ENCODE measurements around the gene NRXN3. TPM values are rescaled to one million over a fixed set of nuclear protein-coding genes. Genes with fewer than 3 reads are reported as not detected.

The NRXN3 gene
- polyA plus RNA-seq, 1 donor from 2014 or later: 110 TPM

- H2AFZ ChIP-seq (ENCODE audit: low read depth, low read length): no peak overlapping the region
- H3K9me3 ChIP-seq (ENCODE audit: low read length): no peaks in the 10 kb centered on the region
- H3K27ac ChIP-seq (ENCODE audit: low read length): peak overlapping the region; percentile 67
- H3K36me3 ChIP-seq (ENCODE audit: insufficient read depth, low read length): no peaks in the 10 kb centered on the region
- no peaks in the 10 kb centered on the region for H3K27me3 ChIP-seq (ENCODE audit: insufficient read depth, low read depth, low read length)
- H4K20me1 ChIP-seq (ENCODE audit: insufficient read depth): no peaks in the 10 kb centered on the region
- H3K4me3 ChIP-seq (ENCODE audit: low read length): peak overlapping the region; percentile 50
- H3K4me2 ChIP-seq (ENCODE audit: low read length): peak overlapping the region; percentile 62
- peaks cover 10% of the 10 kb centered on the region for H3F3A ChIP-seq (ENCODE audit: insufficient read depth, low read length, poor library complexity, severe bottlenecking)
- TF ChIP-seq POLR2AphosphoS5 (IDR thresholded peaks at IDR 0.05) (peak; percentile 57), EZH2 (IDR thresholded peaks at IDR 0.05; ENCODE audit: borderline replicate concordance, insufficient read depth, low read length, poor library complexity, severe bottlenecking) (no peak), MXI1 (conservative IDR thresholded peaks at IDR 0.05; ENCODE audit: poor library complexity, severe bottlenecking) (peak; percentile 46), RAD21 (conservative IDR thresholded peaks at IDR 0.05) (peak; percentile 24), EP300 (conservative IDR thresholded peaks at IDR 0.05; ENCODE audit: poor library complexity, severe bottlenecking) (peak; percentile 51), TAF1 (IDR thresholded peaks at IDR 0.05; ENCODE audit: low read depth) (no peak), SMC3 (conservative IDR thresholded peaks at IDR 0.05; ENCODE audit: poor library complexity) (peak; percentile 33)
- TF ChIP-seq, protein P1, sequence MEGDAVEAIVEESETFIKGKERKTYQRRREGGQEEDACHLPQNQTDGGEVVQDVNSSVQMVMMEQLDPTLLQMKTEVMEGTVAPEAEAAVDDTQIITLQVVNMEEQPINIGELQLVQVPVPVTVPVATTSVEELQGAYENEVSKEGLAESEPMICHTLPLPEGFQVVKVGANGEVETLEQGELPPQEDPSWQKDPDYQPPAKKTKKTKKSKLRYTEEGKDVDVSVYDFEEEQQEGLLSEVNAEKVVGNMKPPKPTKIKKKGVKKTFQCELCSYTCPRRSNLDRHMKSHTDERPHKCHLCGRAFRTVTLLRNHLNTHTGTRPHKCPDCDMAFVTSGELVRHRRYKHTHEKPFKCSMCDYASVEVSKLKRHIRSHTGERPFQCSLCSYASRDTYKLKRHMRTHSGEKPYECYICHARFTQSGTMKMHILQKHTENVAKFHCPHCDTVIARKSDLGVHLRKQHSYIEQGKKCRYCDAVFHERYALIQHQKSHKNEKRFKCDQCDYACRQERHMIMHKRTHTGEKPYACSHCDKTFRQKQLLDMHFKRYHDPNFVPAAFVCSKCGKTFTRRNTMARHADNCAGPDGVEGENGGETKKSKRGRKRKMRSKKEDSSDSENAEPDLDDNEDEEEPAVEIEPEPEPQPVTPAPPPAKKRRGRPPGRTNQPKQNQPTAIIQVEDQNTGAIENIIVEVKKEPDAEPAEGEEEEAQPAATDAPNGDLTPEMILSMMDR (IDR thresholded peaks at IDR 0.05; ENCODE audit: poor library complexity, severe bottlenecking): no peak
- TF ChIP-seq, protein P2, sequence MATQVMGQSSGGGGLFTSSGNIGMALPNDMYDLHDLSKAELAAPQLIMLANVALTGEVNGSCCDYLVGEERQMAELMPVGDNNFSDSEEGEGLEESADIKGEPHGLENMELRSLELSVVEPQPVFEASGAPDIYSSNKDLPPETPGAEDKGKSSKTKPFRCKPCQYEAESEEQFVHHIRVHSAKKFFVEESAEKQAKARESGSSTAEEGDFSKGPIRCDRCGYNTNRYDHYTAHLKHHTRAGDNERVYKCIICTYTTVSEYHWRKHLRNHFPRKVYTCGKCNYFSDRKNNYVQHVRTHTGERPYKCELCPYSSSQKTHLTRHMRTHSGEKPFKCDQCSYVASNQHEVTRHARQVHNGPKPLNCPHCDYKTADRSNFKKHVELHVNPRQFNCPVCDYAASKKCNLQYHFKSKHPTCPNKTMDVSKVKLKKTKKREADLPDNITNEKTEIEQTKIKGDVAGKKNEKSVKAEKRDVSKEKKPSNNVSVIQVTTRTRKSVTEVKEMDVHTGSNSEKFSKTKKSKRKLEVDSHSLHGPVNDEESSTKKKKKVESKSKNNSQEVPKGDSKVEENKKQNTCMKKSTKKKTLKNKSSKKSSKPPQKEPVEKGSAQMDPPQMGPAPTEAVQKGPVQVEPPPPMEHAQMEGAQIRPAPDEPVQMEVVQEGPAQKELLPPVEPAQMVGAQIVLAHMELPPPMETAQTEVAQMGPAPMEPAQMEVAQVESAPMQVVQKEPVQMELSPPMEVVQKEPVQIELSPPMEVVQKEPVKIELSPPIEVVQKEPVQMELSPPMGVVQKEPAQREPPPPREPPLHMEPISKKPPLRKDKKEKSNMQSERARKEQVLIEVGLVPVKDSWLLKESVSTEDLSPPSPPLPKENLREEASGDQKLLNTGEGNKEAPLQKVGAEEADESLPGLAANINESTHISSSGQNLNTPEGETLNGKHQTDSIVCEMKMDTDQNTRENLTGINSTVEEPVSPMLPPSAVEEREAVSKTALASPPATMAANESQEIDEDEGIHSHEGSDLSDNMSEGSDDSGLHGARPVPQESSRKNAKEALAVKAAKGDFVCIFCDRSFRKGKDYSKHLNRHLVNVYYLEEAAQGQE (IDR thresholded peaks at IDR 0.05; ENCODE audit: borderline replicate concordance): peak; percentile 71
- peaks cover 75% of the 10 kb centered on the region for H3K79me2 ChIP-seq (replicated peaks; ENCODE audit: insufficient read depth, low read length)
- H3K9me2 ChIP-seq (ENCODE audit: insufficient read depth, low read length): no peaks in the 10 kb centered on the region
- peak overlapping the region; percentile 22 for H3K9ac ChIP-seq (ENCODE audit: low read length)
Observed at GRCh38 chr14:79293482-79294177, 1123.5 kb downstream of the NRXN3 start.

DNA sequence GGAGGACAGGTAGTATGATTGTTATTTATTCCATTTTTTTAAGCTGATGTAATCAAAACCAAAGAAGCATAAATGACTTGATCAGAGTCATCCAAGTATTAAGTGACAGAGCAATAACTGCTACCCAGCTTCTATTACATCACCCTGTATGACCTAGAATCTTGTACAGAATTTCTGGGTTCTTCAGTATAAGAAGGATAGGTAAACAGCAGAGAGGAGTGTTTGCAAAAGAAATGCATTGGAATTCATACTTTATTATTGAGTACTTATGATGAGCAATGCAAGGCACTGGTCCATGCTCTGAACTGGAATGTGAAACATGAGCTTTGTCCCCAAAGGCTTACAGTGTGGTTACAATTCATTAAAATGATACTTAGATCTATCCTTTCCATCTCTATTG lies 1124.3 kb downstream of the NRXN3 start:
- Histone ChIP-seq H3K36me3 (ENCODE audit: insufficient read depth, low read length) (no peaks in the 10 kb centered on the region), H3K9me2 (ENCODE audit: insufficient read depth, low read length) (no peaks in the 10 kb centered on the region), H4K20me1 (ENCODE audit: insufficient read depth) (no peaks in the 10 kb centered on the region), H3K4me2 (ENCODE audit: low read length) (peak overlapping the region; percentile 62), H3K27ac (ENCODE audit: low read length) (peak overlapping the region; percentile 67), H2AFZ (ENCODE audit: low read depth, low read length) (no peak overlapping the region), H3K79me2 (replicated peaks; ENCODE audit: insufficient read depth, low read length) (peaks cover 72% of the 10 kb centered on the region), H3K9ac (ENCODE audit: low read length) (peak overlapping the region; percentile 22), H3K27me3 (ENCODE audit: insufficient read depth, low read depth, low read length) (no peaks in the 10 kb centered on the region), H3K9me3 (ENCODE audit: low read length) (no peaks in the 10 kb centered on the region), H3F3A (ENCODE audit: insufficient read depth, low read length, poor library complexity, severe bottlenecking) (peaks cover 10% of the 10 kb centered on the region), H3K4me3 (ENCODE audit: low read length) (peak overlapping the region; percentile 50)
- TF ChIP-seq MXI1 (conservative IDR thresholded peaks at IDR 0.05; ENCODE audit: poor library complexity, severe bottlenecking): no peak
- no peak for TF ChIP-seq POLR2AphosphoS5 (IDR thresholded peaks at IDR 0.05)
- no peak for TF ChIP-seq EZH2 (IDR thresholded peaks at IDR 0.05; ENCODE audit: borderline replicate concordance, insufficient read depth, low read length, poor library complexity, severe bottlenecking)
- no peak for TF ChIP-seq SMC3 (conservative IDR thresholded peaks at IDR 0.05; ENCODE audit: poor library complexity)
- TF ChIP-seq, protein P1 (IDR thresholded peaks at IDR 0.05; ENCODE audit: poor library complexity, severe bottlenecking): no peak
- TF ChIP-seq, protein P2 (IDR thresholded peaks at IDR 0.05; ENCODE audit: borderline replicate concordance): no peak
- no peak for TF ChIP-seq EP300 (conservative IDR thresholded peaks at IDR 0.05; ENCODE audit: poor library complexity, severe bottlenecking)
- no peak for TF ChIP-seq RAD21 (conservative IDR thresholded peaks at IDR 0.05)
- no peak for TF ChIP-seq TAF1 (IDR thresholded peaks at IDR 0.05; ENCODE audit: low read depth)
